Stimulated activated naive CD8-positive, alpha-beta T cell treated with anti-CD3 and anti-CD28 coated beads, Interleukin-15, amount 100 ng/mL, for 72 hours (primary cell): Measurements from ENCODE around the gene DTNB.
"Not testable (repeated sequence)": the region's sequence is repeated elsewhere in the genome, so short reads cannot be mapped to it uniquely, and the experiment has no call there.

Experiments used
- ATAC-seq: fragments of 150-1000 bp; cut with Tn5 transposase; 2 replicates; pipeline ENCODE4 v1.10.0; 2021; ENCODE audit warnings: mild to moderate bottlenecking, moderate library complexity
- DNase-seq, 2 donors: peaks; one replicate each; pipeline ENCODE4 v3.0.0; 2021 to 2022
- H3K27ac Mint-ChIP-seq, 2 donors: one replicate each; pipeline ENCODE4 v1.8.0; 2022; ENCODE audit warnings: mild to moderate bottlenecking in 2 of 2, mixed read lengths in 2 of 2, moderate library complexity in 2 of 2
- H3K27me3 Mint-ChIP-seq: one replicate; pipeline ENCODE4 v1.8.0; 2022; ENCODE audit warnings: mixed read lengths
- H3K4me1 Mint-ChIP-seq: one replicate; pipeline ENCODE4 v1.8.0; 2022; ENCODE audit warnings: mild to moderate bottlenecking, mixed read lengths
- H3K4me3 Mint-ChIP-seq, 2 donors: one replicate each; pipeline ENCODE4 v1.8.0; 2022; ENCODE audit warnings: mild to moderate bottlenecking in 2 of 2, mixed read lengths in 2 of 2, moderate library complexity in 1 of 2
- H3K9me3 Mint-ChIP-seq, 2 donors: one replicate each; pipeline ENCODE4 v1.8.0; 2022; ENCODE audit warnings: mixed read lengths in 2 of 2

DTNB gene

DNA sequence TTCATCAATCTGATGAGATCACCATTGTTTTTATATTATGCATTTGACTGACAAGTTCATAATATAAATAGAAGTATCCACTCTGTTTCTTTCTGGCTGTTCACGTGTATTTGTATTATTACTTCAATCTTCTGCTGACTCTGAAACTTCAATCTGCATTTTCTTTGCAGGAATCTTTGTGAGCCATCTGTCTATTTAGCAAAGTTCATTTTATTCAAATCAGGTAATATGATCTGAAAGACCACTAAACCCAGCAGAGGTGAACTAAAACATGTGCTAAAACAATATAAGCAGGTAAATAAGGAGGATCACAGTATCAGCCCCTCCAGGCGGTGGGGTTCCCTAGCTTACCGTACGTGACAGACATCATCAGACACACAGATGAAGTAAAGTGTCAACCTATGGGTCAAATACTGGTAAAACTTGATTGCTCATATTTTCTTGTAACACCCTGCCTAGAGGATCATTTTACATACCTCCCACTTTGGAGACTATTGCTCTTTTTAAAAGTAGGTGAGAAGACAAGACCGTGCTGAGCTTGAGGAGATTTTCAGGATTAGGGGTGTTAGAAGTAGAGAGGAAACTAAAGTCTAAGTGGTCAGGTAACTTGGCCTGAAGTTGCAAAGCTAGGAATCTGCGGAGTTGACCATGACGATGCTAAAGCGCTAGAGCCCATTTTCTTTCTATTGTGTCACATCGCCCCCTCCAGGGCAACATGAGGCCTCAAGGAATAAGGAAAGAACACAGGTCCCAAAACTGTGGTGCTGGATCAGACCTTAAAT lies 9.0 kb downstream of the DTNB start:
- Mint-ChIP-seq H3K27me3 (no peaks in the 10 kb centered on the region), H3K9me3 (no peaks in the 10 kb centered on the region), H3K27ac (peak overlapping the region in 1 of 2 donors; percentile 23), H3K4me3 (peak overlapping the region; percentile 2 to 26), H3K4me1 (peaks cover 22% of the 10 kb centered on the region)
- peak in 1 of 2 donors; percentile 11 for DNase-seq
- ATAC-seq, result no peak

DNA sequence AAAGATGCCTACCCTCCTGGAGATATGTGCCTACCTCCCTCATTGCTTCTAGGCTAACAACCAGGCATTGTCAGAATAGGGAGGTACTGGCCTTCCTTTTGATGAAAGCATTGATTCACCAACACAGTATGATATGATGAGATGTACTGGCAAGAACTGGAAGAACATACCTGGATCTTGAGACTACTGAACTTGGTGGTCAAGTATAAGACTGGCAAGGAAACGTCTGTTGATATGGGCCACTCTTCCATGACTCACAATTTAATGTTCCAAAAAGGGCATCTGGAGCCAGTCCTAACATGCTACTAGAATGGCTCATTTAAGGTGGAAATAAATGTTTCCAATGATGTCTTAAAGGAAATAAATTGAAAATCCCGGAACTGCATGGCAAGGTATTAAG lies 18.1 kb downstream of the DTNB start:
- Mint-ChIP-seq H3K27ac (no peak overlapping the region), H3K27me3 (no peaks in the 10 kb centered on the region), H3K9me3 (no peaks in the 10 kb centered on the region), H3K4me1 (peaks cover 21% of the 10 kb centered on the region), H3K4me3 (no peak overlapping the region)
- DNase-seq (no peak), ATAC-seq (no peak)

DNA sequence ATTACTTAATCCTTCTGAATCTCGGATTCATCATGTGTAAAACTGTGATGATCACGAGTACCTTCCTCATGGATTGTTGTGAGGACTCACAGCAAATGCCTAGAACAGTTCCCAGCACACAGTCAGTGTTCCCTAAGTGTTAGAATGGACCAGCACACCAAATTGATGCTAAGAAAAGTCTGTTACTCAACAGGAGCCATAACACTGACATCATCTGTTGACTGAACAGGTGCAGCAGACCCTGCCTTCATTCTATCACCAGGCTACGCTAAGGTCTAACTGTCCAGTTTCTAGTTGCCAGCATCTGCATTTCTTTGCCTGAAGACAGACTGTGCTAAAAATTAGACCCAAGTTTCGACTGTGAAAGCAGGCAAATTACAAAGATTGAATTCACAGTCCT lies 18.6 kb downstream of the DTNB start:
- peaks cover 16% of the 10 kb centered on the region for H3K4me1 Mint-ChIP-seq
- no peak for DNase-seq
- no peaks in the 10 kb centered on the region for H3K9me3 Mint-ChIP-seq
- H3K27me3 Mint-ChIP-seq, result no peaks in the 10 kb centered on the region
- no peak overlapping the region for H3K4me3 Mint-ChIP-seq
- H3K27ac Mint-ChIP-seq, result no peak overlapping the region
- ATAC-seq, result no peak

DNA sequence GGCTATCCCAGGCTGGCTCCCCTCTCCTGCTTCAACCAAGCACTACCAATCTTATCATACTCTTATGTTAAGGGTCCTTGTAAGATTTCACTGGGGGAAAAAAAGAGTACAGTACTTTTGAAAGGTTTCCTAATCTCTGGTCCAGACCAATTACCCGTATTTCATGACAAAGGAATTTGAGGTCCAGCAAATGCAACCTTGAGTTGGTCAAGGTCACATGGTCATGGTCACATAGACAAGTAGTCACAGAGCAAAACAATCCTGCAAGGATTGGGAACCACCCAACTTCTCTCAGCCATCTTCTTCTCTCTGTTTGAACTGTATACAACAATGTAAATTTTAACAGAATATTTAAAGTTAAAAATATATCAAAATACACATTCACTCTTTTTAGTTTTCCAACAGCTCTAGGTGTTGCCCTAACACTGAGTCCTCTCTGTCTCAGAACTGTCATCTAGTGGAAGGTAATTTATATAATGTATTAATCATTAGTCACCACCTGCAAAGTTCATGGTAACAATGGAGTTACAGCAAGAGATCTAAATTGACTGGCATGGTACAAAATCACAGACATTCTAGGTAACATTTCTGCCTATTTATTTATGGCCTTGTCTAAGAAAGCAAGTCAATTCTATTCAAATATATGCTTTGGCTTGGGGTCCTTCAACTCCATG lies 21.5 kb downstream of the DTNB start:
- H3K4me3 Mint-ChIP-seq, result no peak overlapping the region
- DNase-seq (no peak), ATAC-seq (no peak)
- H3K27me3 Mint-ChIP-seq, result no peaks in the 10 kb centered on the region
- H3K9me3 Mint-ChIP-seq, result no peaks in the 10 kb centered on the region
- no peaks in the 10 kb centered on the region for H3K4me1 Mint-ChIP-seq
- H3K27ac Mint-ChIP-seq, result no peak overlapping the region

DNA sequence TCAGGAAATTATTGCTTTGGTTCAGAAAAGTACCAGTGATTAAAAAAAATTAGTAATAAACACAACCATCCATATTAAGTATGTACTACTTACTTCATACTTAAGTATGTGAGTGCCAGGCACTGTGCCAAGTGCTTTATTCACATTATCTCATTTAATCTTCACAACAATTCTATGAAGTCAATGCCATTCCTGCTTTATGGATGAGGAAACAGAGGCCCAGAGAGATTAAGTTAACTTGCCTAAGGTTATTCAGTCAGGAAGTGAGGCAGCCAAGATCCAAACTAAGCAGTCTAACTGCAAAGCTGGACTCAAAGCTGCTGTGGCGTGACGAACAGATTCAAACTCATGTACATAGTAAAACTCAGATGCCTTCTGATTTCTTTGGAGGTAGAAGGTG lies 22.3 kb downstream of the DTNB start:
- H3K4me1 Mint-ChIP-seq, result no peaks in the 10 kb centered on the region
- H3K4me3 Mint-ChIP-seq, result no peak overlapping the region
- DNase-seq (no peak), ATAC-seq (no peak)
- no peaks in the 10 kb centered on the region for H3K27me3 Mint-ChIP-seq
- no peaks in the 10 kb centered on the region for H3K9me3 Mint-ChIP-seq
- no peak overlapping the region for H3K27ac Mint-ChIP-seq

DNA sequence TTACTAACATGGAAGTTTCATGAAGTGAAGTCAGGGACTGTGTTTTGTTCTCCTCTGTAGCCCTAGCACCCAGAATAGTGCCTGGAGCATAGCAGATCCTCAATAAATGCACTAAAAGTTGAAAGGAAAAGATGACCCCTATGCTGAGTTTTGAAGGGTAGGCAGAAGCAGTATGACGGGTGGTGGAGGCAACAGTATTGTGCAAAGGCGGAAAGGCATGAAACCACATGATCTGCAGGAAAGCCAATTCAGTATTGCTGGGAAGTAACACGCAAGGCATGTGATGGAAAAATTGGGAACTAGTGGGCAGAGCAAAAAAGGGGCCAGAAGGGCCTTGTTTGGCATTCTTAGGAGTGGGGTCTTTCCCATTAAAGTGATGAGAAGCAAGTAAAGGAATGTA lies 23.1 kb downstream of the DTNB start:
- H3K27ac Mint-ChIP-seq, result no peak overlapping the region
- no peak overlapping the region for H3K4me3 Mint-ChIP-seq
- DNase-seq (no peak), ATAC-seq (no peak)
- H3K27me3 Mint-ChIP-seq, result no peaks in the 10 kb centered on the region
- no peaks in the 10 kb centered on the region for H3K4me1 Mint-ChIP-seq
- H3K9me3 Mint-ChIP-seq, result no peaks in the 10 kb centered on the region

DNA sequence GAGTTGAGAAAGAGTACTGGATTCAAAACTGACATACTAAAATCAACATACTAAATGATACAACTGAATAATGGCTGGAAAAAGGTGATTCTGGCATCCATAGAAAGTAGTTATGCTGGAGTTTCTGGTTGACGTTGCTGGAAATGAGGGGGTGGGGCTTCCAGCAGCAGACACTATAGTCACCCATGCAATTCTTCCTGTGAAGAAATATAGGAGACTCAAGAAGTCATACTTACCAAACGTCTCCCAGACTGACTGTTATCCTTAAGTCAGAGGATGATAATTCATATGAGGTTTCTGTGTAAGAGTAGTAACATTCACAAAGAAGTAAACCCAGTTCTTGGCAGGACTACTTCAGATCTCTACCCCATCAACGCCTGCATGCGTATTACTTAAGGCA lies 23.6 kb downstream of the DTNB start:
- no peaks in the 10 kb centered on the region for H3K27me3 Mint-ChIP-seq
- no peak overlapping the region for H3K27ac Mint-ChIP-seq
- DNase-seq (no peak), ATAC-seq (no peak)
- H3K4me1 Mint-ChIP-seq, result no peaks in the 10 kb centered on the region
- H3K9me3 Mint-ChIP-seq, result no peaks in the 10 kb centered on the region
- no peak overlapping the region for H3K4me3 Mint-ChIP-seq

DNA sequence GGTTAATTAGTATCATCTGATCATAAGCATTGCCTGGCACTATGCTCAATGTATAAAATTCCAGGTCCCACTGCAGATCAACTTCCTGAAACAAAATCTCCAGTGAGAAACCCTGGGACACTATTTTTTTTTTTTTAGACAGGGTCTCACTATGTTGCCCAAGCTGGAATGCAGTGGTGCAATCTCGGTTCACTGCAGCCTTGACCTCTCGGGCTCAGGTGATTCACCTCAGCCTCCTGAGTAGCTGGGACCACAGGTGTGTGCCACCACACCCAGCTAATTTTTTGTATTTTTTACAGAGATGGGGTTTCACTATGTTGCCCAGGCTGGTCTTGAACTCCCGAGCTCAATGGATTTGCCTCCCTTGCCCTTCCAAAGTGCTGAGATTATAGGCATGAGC lies 31.1 kb downstream of the DTNB start:
- Mint-ChIP-seq H3K9me3 (no peaks in the 10 kb centered on the region), H3K27ac (no peak overlapping the region), H3K27me3 (no peaks in the 10 kb centered on the region), H3K4me3 (no peak overlapping the region), H3K4me1 (peaks cover 6% of the 10 kb centered on the region)
- ATAC-seq (no peak), DNase-seq (no peak)

DNA sequence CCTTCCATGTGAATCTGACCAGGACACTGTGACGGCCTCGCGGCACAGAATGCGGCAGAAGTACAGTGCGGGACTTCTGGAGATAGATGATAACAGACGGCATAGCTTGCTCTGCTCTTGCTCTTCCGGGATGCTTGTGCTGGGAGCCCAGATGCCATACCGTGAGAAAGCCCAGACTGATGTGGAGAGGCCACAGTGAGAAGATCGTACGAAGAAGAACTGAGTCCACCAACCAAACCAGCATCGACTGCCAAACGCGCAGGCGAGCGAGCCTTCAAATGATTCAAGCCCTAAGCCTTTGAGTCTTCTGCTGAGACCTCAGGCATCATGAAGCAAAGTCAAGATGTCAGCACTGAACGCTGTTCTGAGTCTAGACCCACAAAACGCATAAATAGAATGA lies 33.7 kb downstream of the DTNB start:
- Mint-ChIP-seq H3K4me1 (peaks cover 6% of the 10 kb centered on the region), H3K4me3 (no peak overlapping the region), H3K27me3 (no peaks in the 10 kb centered on the region), H3K27ac (no peak overlapping the region), H3K9me3 (no peaks in the 10 kb centered on the region)
- ATAC-seq (no peak), DNase-seq (no peak)

DNA sequence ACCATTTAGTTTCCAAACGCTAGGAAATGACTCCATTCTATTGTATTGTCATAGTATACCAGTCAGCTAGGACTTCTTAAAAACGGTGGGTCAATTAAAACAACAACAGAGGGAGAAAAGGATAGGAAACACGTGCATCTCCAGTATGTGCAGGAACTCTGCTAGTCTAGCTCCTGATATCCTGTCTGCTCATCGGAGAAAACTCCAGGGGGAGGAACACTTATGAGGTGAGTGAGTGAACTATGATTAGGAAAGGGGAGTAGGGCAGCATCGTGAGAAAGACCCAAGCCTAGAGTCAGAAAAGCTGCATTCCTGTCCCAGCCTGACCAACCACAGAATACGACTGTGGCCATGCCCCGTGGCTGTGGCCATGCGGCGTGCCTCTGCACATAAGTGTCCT lies 34.2 kb downstream of the DTNB start:
- Mint-ChIP-seq H3K9me3 (no peaks in the 10 kb centered on the region), H3K27ac (no peak overlapping the region), H3K4me1 (peaks cover 6% of the 10 kb centered on the region), H3K4me3 (no peak overlapping the region), H3K27me3 (no peaks in the 10 kb centered on the region)
- DNase-seq (no peak), ATAC-seq (no peak)

DNA sequence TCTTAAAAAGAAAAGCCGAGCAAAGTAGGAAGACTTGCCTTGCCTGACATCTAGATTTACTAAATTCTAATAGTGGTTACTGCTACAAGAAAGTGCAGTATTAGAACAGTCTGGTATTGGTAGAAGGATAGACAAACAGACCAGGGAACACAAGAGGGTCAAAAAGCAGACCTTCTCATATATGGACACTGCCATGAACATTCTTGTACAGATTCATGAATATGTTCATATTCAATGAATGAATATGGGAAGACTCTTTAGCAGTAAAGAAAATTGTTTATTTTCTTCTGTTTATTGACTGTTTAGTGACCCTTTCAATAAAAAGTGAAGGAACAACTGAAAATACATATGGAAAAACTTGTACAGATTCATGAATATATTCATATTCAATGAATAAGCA lies 37.6 kb downstream of the DTNB start:
- Mint-ChIP-seq H3K27me3 (no peaks in the 10 kb centered on the region), H3K9me3 (no peaks in the 10 kb centered on the region), H3K4me3 (no peak overlapping the region), H3K27ac (no peak overlapping the region), H3K4me1 (no peaks in the 10 kb centered on the region)
- no peak for DNase-seq
- no peak for ATAC-seq

DNA sequence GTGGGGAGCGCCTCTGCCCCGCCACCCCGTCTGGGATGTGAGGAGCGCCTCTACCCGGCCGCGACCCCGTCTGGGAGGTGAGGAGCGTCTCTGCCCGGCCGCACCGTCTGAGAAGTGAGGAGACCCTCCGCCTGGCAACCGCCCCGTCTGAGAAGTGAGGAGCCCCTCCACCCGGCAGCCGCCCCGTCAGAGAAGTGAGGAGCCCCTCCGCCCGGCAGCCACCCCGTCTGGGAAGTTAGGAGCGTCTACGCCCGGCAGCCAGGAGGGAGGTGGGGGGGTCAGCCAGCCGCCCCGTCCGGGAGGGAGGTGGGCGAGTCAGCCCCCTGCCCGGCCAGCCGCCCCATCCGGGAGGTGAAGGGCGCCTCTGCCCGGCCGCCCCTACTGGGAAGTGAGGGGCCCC lies 39.6 kb downstream of the DTNB start:
- not testable (repeated sequence) for H3K4me1 Mint-ChIP-seq, H3K4me3 Mint-ChIP-seq, ATAC-seq

DNA sequence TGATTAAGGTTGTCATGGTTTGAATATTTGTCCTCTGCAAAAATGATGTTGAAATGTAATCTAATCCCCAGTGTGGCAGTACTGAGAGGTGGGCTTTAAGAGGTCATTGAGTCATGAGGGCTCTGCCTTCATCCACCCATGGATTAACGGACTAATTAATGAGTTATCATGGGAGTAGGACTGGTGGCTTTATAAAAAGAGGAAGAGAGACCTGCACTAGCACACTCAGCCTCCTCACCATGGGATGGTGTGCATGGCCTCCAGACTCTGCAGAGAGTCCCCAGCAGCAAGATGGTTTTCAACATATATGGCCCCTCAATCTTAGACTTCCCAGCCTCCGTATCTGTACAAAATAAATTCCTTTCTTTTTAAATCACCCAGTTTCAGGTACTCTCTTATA lies 41.0 kb downstream of the DTNB start:
- no peaks in the 10 kb centered on the region for H3K9me3 Mint-ChIP-seq
- no peaks in the 10 kb centered on the region for H3K4me1 Mint-ChIP-seq
- no peaks in the 10 kb centered on the region for H3K27me3 Mint-ChIP-seq
- no peak overlapping the region for H3K4me3 Mint-ChIP-seq
- no peak overlapping the region for H3K27ac Mint-ChIP-seq
- ATAC-seq (no peak), DNase-seq (no peak)

More for the DNA sequence above, 39.6 kb downstream of the DTNB start:
- not testable (repeated sequence) for H3K27me3 Mint-ChIP-seq, DNase-seq, H3K9me3 Mint-ChIP-seq, H3K27ac Mint-ChIP-seq

DNA sequence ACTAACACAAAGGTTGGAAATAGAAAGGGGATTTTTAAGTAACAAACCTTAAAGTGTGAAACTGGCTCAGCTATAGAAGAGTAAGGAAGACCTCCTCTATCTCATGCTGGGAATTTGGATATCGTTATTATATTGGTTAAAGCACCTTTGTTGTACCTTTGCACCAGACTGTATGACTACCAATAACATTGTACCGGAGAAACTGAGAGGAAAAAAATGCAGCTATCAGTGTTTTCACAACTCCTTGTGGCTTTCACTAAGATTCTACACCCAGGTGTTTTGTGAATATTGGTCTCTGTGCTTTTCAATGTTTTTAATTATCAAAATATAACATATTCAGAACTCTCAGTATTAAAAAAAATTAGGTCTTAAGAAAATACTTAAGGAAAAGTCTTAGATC lies 48.7 kb downstream of the DTNB start:
- no peak for DNase-seq
- Mint-ChIP-seq H3K4me1 (no peaks in the 10 kb centered on the region), H3K27me3 (no peaks in the 10 kb centered on the region), H3K9me3 (no peaks in the 10 kb centered on the region), H3K4me3 (no peak overlapping the region), H3K27ac (no peak overlapping the region)
- no peak for ATAC-seq

DNA sequence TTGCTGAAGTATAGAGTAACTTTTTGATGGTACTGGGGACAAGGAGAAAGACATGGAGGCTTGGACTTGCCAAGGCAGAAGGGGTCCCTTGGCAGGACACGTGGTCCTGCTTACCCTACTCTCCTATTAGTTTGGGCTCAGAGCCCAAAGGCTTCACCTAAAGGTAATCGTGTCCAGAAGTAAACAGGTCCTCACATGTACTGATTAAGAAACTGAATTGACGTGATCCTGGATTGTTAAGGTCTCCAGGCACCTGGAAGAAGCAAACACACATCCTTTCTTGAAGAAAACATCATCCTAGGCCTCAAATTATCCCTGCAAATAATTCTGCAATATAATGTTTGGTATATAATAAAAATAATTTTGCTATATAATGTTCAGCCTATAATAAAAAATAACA lies 50.0 kb downstream of the DTNB start:
- no peaks in the 10 kb centered on the region for H3K4me1 Mint-ChIP-seq
- H3K9me3 Mint-ChIP-seq, result no peaks in the 10 kb centered on the region
- ATAC-seq (no peak), DNase-seq (no peak)
- H3K27me3 Mint-ChIP-seq, result no peaks in the 10 kb centered on the region
- no peak overlapping the region for H3K27ac Mint-ChIP-seq
- H3K4me3 Mint-ChIP-seq, result no peak overlapping the region

DNA sequence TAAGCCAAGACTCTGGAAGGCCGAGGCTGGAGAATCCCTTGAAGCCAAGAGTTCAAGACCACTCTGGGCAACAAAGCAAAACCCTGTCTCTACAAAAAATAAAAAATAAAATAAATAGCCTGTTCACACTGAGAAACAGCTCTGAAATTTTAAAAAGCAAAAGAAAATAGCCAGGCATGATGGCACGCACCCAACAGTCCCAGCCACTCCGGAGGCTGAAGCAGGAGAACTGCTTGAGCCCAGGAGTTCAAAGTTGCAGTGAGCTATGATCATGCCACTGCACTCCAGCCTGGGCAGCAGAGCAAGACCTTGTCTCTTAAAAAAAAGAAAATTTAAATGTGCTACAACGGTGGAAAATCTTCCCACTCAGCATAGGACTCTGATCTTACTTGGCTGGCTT lies 52.7 kb downstream of the DTNB start:
- H3K9me3 Mint-ChIP-seq, result no peaks in the 10 kb centered on the region
- DNase-seq (no peak), ATAC-seq (no peak)
- no peak overlapping the region for H3K4me3 Mint-ChIP-seq
- H3K27ac Mint-ChIP-seq, result no peak overlapping the region
- H3K4me1 Mint-ChIP-seq, result no peaks in the 10 kb centered on the region
- H3K27me3 Mint-ChIP-seq, result no peaks in the 10 kb centered on the region

DNA sequence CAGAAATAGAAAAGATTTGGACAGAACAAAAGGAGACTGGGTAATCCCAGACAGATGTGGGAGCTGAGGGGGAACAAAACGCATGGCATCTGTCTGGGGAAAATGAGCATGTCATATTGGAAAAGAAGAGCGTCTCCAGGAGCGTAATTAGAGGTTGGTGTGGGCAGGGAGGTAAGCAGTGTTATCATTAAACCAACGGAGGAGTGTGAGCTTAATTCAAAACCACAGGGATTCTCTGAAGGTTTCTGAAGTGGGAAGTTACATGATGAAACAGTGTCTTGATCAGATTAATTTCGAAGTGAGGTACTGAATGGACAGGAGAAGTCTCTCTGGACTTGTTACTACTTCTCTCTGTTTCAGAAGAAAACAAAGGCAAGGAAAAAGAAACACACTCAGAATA lies 53.3 kb downstream of the DTNB start:
- ATAC-seq, result no peak
- no peak overlapping the region for H3K4me3 Mint-ChIP-seq
- peak overlapping the region in 1 of 2 donors; percentile 2 for H3K27ac Mint-ChIP-seq
- DNase-seq, result no peak
- H3K4me1 Mint-ChIP-seq, result no peaks in the 10 kb centered on the region
- H3K27me3 Mint-ChIP-seq, result no peaks in the 10 kb centered on the region
- no peaks in the 10 kb centered on the region for H3K9me3 Mint-ChIP-seq
